Activated gamma-delta T cell treated with anti-CD3 and anti-CD28 coated beads, Interleukin-2, amount 50 U/mL, for 16 hours (primary cell): ENCODE results near the gene CLDN16.

ENCODE experiments used
- DNase-seq: peaks from one replicate; pipeline ENCODE4 v3.0.0-alpha.2; 2020; ENCODE audit warnings: low read depth

Gene CLDN16

GRCh38 chr3:190387578-190388213 is at the start of gene CLDN16:
TSS of gene CLDN16 (plus strand) at chr3:190388163. CDS start at chr3:190388330, 167 bp downstream.
- no peak for DNase-seq

- no peak for DNase-seq
These were observed 49.2 kb upstream of the CLDN16 start for GRCh38 chr3:190338717-190339116.

GRCh38 chr3:190339130-190339529 is 48.8 kb upstream of the CLDN16 start:
- DNase-seq: no peak

GRCh38 chr3:190340071-190340470 is 47.9 kb upstream of the CLDN16 start:
- DNase-seq: no peak

GRCh38 chr3:190345027-190345821 is 42.7 kb upstream of the CLDN16 start:
- DNase-seq: no peak

GRCh38 chr3:190345878-190346277 is 42.1 kb upstream of the CLDN16 start:
- DNase-seq: no peak

GRCh38 chr3:190346541-190346940 is 41.4 kb upstream of the CLDN16 start:
- no peak for DNase-seq

GRCh38 chr3:190352861-190353457 is 35.0 kb upstream of the CLDN16 start:
- DNase-seq: no peak

- DNase-seq: no peak
These were observed 31.7 kb upstream of the CLDN16 start for GRCh38 chr3:190356246-190356645.

- no peak for DNase-seq
These were observed 30.5 kb upstream of the CLDN16 start for GRCh38 chr3:190357468-190357867.

- DNase-seq: no peak
These were observed 28.1 kb upstream of the CLDN16 start for GRCh38 chr3:190359813-190360212.

GRCh38 chr3:190360228-190360627 is 27.7 kb upstream of the CLDN16 start:
- no peak for DNase-seq

- DNase-seq: no peak
These were observed 26.2 kb upstream of the CLDN16 start for GRCh38 chr3:190361791-190362190.

GRCh38 chr3:190362258-190362657 is 25.7 kb upstream of the CLDN16 start:
- DNase-seq: no peak

GRCh38 chr3:190366133-190366532 is 21.8 kb upstream of the CLDN16 start:
- DNase-seq: no peak

- DNase-seq: no peak
These were observed 19.1 kb upstream of the CLDN16 start for GRCh38 chr3:190368881-190369280.

- no peak for DNase-seq
These were observed 18.2 kb upstream of the CLDN16 start for GRCh38 chr3:190369668-190370295.

GRCh38 chr3:190370369-190370768 is 17.6 kb upstream of the CLDN16 start:
- no peak for DNase-seq

- DNase-seq: no peak
These were observed 16.8 kb upstream of the CLDN16 start for GRCh38 chr3:190371152-190371551.

- DNase-seq: no peak
These were observed 12.7 kb upstream of the CLDN16 start for GRCh38 chr3:190375246-190375645.

GRCh38 chr3:190375671-190376070 is 12.3 kb upstream of the CLDN16 start:
- no peak for DNase-seq

GRCh38 chr3:190378240-190378891 is 9.6 kb upstream of the CLDN16 start:
- DNase-seq: no peak
